WTC11 (cell line): ENCODE data around the gene TAF1B. TPM values are rescaled to one million over a fixed set of nuclear protein-coding genes. Genes with fewer than 3 reads are reported as not detected.
A peak's percentile ranks its signal among the peaks of the same experiment; 100 is the strongest.

Experiments used
- ATAC-seq: fragments of 200-7000 bp; cut with Tn5 transposase; 2 replicates; pipeline ENCODE4 v1.10.0; 2021; ENCODE audit warnings: mild to moderate bottlenecking, moderate library complexity
- CTCF ChIA-PET: fragments of 300-600 bp; sonication (Branson Sonifier 250); formaldehyde crosslinking; loops from one replicate; lab custom pipeline; 2021; ENCODE audit warnings: antibody characterized with exemption; lab: Charles Lee
- POLR2A ChIA-PET: fragments of 350-600 bp; sonication (Branson Sonifier 250); formaldehyde crosslinking; loops from one replicate; lab custom pipeline; 2021; ENCODE audit warnings: antibody characterized with exemption; lab: Charles Lee
- DNase-seq: peaks from one replicate; pipeline ENCODE4 v3.0.0; 2021; ENCODE audit warnings: low spot score
- H3K27ac Mint-ChIP-seq: 2 replicates; pipeline ENCODE4 v1.8.0; 2021; ENCODE audit warnings: mixed read lengths
- H3K27me3 Mint-ChIP-seq: 2 replicates; pipeline ENCODE4 v1.8.0; 2021; ENCODE audit warnings: low read depth, mild to moderate bottlenecking, moderate library complexity, mixed read lengths
- H3K36me3 Mint-ChIP-seq: 2 replicates; pipeline ENCODE4 v1.8.0; 2021; ENCODE audit warnings: mixed read lengths
- H3K4me1 Mint-ChIP-seq: 2 replicates; pipeline ENCODE4 v1.8.0; 2022; ENCODE audit warnings: mixed read lengths
- H3K4me3 Mint-ChIP-seq: 2 replicates; pipeline ENCODE4 v1.8.0; 2021; ENCODE audit warnings: mild to moderate bottlenecking, moderate library complexity, mixed read lengths
- H3K9me3 Mint-ChIP-seq: 2 replicates; pipeline ENCODE4 v1.8.0; 2021; ENCODE audit warnings: mixed read lengths
- CREM ChIP-seq: sonication (generic); formaldehyde crosslinking; IDR thresholded peaks from 2 replicates; pipeline ENCODE4 v1.8.1; 2022; ENCODE audit warnings: mild to moderate bottlenecking, missing genetic modification reagents, moderate library complexity
- ETV6 ChIP-seq: sonication (generic); formaldehyde crosslinking; IDR thresholded peaks from 2 replicates; pipeline ENCODE4 v1.8.1; 2022; ENCODE audit warnings: mild to moderate bottlenecking, missing genetic modification reagents
- GRHL2 ChIP-seq: fragments of 250-450 bp; sonication (Bioruptor Pico); IDR thresholded peaks from 2 replicates; pipeline ENCODE4 v1.8.0; 2022; ENCODE audit warnings: mild to moderate bottlenecking, moderate library complexity; ENCODE audit not compliant: insufficient replicate concordance, severe bottlenecking
- MYBL2 ChIP-seq: sonication (generic); formaldehyde crosslinking; IDR thresholded peaks from 2 replicates; pipeline ENCODE4 v1.8.1; 2023; ENCODE audit warnings: mild to moderate bottlenecking, moderate library complexity, missing genetic modification reagents
- NFE2L1 ChIP-seq: sonication (generic); formaldehyde crosslinking; IDR thresholded peaks from 2 replicates; pipeline ENCODE4 v1.8.1; 2023; ENCODE audit warnings: missing genetic modification reagents
- NR1H2 ChIP-seq: sonication (generic); formaldehyde crosslinking; IDR thresholded peaks from 2 replicates; pipeline ENCODE4 v1.9.0; 2021; ENCODE audit warnings: mild to moderate bottlenecking, moderate library complexity, missing genetic modification reagents
- SP1 ChIP-seq: sonication (generic); formaldehyde crosslinking; conservative IDR thresholded peaks from 2 replicates; pipeline ENCODE4 v1.8.1; 2022; ENCODE audit warnings: missing genetic modification reagents
- TEAD1 ChIP-seq: sonication (generic); formaldehyde crosslinking; IDR thresholded peaks from 2 replicates; pipeline ENCODE4 v1.8.0; 2022; ENCODE audit warnings: mild to moderate bottlenecking, missing genetic modification reagents
- ZNF416 ChIP-seq: fragments of 250-450 bp; sonication (Bioruptor Pico); IDR thresholded peaks from 2 replicates; pipeline ENCODE4 v1.9.0; 2021; ENCODE audit warnings: mild to moderate bottlenecking, inconsistent platforms
- total RNA-seq: library from RNA; stranded (reverse); gene quantifications from 3 replicates; pipeline ENCODE4 v1.2.3, GENCODE V29; 2021
- TF ChIP-seq, protein P1 (sequence below): fragments of 250-450 bp; sonication (Bioruptor Pico); IDR thresholded peaks from 2 replicates; pipeline ENCODE4 v1.9.0; 2021; ENCODE audit warnings: mild to moderate bottlenecking, borderline replicate concordance
- TF ChIP-seq, protein P2 (sequence below): sonication (generic); formaldehyde crosslinking; IDR thresholded peaks from 2 replicates; pipeline ENCODE4 v1.8.1; 2023; ENCODE audit warnings: mild to moderate bottlenecking, missing genetic modification reagents
- TF ChIP-seq, protein P3 (sequence below): sonication (generic); formaldehyde crosslinking; IDR thresholded peaks from 2 replicates; pipeline ENCODE4 v1.8.1; 2022; ENCODE audit warnings: low read depth, mild to moderate bottlenecking, moderate library complexity, missing genetic modification reagents, borderline replicate concordance
- TF ChIP-seq, protein P4 (sequence below): sonication (generic); formaldehyde crosslinking; IDR thresholded peaks from 2 replicates; pipeline ENCODE4 v1.8.1; 2023; ENCODE audit warnings: mild to moderate bottlenecking, moderate library complexity, missing genetic modification reagents
- TF ChIP-seq, protein P5 (sequence below): sonication (generic); formaldehyde crosslinking; IDR thresholded peaks from 2 replicates; pipeline ENCODE4 v1.8.1; 2022; ENCODE audit warnings: missing genetic modification reagents, borderline replicate concordance
- TF ChIP-seq, protein P6 (sequence below): sonication (generic); formaldehyde crosslinking; IDR thresholded peaks from 2 replicates; pipeline ENCODE4 v1.8.1; 2023; ENCODE audit warnings: mild to moderate bottlenecking, missing genetic modification reagents, moderate library complexity
- TF ChIP-seq, protein P7 (sequence below): sonication (generic); formaldehyde crosslinking; IDR thresholded peaks from 2 replicates; pipeline ENCODE4 v1.8.1; 2022; ENCODE audit warnings: mild to moderate bottlenecking, missing genetic modification reagents, moderate library complexity, borderline replicate concordance
- TF ChIP-seq, protein P8 (sequence below): sonication (generic); formaldehyde crosslinking; IDR thresholded peaks from 2 replicates; pipeline ENCODE4 v1.8.1; 2022; ENCODE audit warnings: low read depth, missing genetic modification reagents, borderline replicate concordance

The TAF1B gene
- total RNA-seq, 1 experiment from 2014 or later = 28.8 TPM

DNA sequence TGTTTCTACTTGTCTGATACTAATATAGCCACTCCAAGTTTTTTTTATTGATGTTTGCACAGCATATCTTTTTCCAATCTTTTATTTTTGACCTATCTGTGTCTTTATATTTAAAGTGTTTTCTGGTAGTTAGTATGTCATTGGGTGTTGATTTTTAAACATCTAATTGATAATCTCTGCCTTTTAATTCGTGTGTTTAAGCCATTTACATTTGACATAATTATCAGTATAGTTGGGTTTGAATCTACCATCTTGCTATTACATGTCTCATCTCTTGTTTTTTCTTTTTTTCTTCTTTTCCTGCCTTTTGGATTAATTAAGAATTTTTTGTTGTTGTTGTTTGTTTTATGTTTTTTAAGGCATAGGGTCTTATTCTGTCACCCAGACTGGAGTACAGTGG, 44.2 kb downstream of the TAF1B start (continued):
- TF ChIP-seq, protein P1, sequence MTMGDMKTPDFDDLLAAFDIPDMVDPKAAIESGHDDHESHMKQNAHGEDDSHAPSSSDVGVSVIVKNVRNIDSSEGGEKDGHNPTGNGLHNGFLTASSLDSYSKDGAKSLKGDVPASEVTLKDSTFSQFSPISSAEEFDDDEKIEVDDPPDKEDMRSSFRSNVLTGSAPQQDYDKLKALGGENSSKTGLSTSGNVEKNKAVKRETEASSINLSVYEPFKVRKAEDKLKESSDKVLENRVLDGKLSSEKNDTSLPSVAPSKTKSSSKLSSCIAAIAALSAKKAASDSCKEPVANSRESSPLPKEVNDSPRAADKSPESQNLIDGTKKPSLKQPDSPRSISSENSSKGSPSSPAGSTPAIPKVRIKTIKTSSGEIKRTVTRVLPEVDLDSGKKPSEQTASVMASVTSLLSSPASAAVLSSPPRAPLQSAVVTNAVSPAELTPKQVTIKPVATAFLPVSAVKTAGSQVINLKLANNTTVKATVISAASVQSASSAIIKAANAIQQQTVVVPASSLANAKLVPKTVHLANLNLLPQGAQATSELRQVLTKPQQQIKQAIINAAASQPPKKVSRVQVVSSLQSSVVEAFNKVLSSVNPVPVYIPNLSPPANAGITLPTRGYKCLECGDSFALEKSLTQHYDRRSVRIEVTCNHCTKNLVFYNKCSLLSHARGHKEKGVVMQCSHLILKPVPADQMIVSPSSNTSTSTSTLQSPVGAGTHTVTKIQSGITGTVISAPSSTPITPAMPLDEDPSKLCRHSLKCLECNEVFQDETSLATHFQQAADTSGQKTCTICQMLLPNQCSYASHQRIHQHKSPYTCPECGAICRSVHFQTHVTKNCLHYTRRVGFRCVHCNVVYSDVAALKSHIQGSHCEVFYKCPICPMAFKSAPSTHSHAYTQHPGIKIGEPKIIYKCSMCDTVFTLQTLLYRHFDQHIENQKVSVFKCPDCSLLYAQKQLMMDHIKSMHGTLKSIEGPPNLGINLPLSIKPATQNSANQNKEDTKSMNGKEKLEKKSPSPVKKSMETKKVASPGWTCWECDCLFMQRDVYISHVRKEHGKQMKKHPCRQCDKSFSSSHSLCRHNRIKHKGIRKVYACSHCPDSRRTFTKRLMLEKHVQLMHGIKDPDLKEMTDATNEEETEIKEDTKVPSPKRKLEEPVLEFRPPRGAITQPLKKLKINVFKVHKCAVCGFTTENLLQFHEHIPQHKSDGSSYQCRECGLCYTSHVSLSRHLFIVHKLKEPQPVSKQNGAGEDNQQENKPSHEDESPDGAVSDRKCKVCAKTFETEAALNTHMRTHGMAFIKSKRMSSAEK = no peak
- TF ChIP-seq ZNF416 (CRISPR knock-in tag) (no peak), MYBL2 (CRISPR knock-in tag) (no peak)

DNA sequence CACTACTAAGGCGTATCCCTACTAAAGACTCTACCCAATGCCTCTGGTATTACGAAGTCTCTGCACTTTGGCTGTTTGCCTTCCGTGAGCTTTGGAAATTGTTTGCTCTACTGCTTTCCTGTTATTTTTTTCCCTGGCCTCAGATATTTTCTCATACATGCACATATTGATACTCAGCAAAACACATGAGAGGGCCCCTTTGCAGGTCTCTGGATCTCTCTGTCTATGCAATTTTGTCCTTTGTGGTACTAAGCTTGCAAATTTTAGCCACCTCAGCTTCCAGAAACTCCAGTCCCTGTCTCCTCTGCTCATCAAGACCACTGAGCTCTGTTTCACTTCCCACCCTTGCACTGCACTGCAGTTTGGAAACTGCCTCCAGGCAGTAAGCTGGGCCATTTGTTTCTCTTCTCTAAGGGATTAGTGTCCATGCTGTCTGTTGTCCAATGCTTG, 46.6 kb downstream of the TAF1B start:
- ATAC-seq = no peak
- Mint-ChIP-seq H3K4me3 (no peak overlapping the region), H3K27ac (peak overlapping the region; percentile 25; the same call in 1 of the 2 replicates), H3K27me3 (no peaks in the 10 kb centered on the region), H3K9me3 (peaks cover 20% of the 10 kb centered on the region), H3K4me1 (peaks cover 8% of the 10 kb centered on the region; the same call in 1 of the 2 replicates), H3K36me3 (peaks cover 36% of the 10 kb centered on the region)
- CTCF ChIA-PET = interaction anchor here (1.4 to 1.6 kb wide), 2 partner anchors 94 to 207 kb away, joined by 3 to 8 read pairs; no protein-coding TSS in a partner anchor
- TF ChIP-seq, protein P2, sequence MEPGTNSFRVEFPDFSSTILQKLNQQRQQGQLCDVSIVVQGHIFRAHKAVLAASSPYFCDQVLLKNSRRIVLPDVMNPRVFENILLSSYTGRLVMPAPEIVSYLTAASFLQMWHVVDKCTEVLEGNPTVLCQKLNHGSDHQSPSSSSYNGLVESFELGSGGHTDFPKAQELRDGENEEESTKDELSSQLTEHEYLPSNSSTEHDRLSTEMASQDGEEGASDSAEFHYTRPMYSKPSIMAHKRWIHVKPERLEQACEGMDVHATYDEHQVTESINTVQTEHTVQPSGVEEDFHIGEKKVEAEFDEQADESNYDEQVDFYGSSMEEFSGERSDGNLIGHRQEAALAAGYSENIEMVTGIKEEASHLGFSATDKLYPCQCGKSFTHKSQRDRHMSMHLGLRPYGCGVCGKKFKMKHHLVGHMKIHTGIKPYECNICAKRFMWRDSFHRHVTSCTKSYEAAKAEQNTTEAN (CRISPR knock-in tag) = no peak
- TF ChIP-seq MYBL2 (CRISPR knock-in tag) (no peak), TEAD1 (CRISPR knock-in tag) (no peak), NR1H2 (no peak), GRHL2 (CRISPR knock-in tag) (no peak), NFE2L1 (CRISPR knock-in tag) (no peak), SP1 (no peak)
- TF ChIP-seq, protein P3, sequence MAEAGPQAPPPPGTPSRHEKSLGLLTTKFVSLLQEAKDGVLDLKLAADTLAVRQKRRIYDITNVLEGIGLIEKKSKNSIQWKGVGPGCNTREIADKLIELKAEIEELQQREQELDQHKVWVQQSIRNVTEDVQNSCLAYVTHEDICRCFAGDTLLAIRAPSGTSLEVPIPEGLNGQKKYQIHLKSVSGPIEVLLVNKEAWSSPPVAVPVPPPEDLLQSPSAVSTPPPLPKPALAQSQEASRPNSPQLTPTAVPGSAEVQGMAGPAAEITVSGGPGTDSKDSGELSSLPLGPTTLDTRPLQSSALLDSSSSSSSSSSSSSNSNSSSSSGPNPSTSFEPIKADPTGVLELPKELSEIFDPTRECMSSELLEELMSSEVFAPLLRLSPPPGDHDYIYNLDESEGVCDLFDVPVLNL (CRISPR knock-in tag) = no peak
- TF ChIP-seq, protein P4, sequence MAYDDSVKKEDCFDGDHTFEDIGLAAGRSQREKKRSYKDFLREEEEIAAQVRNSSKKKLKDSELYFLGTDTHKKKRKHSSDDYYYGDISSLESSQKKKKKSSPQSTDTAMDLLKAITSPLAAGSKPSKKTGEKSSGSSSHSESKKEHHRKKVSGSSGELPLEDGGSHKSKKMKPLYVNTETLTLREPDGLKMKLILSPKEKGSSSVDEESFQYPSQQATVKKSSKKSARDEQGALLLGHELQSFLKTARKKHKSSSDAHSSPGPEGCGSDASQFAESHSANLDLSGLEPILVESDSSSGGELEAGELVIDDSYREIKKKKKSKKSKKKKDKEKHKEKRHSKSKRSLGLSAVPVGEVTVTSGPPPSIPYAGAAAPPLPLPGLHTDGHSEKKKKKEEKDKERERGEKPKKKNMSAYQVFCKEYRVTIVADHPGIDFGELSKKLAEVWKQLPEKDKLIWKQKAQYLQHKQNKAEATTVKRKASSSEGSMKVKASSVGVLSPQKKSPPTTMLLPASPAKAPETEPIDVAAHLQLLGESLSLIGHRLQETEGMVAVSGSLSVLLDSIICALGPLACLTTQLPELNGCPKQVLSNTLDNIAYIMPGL (CRISPR knock-in tag) = no peak
- TF ChIP-seq, protein P5, sequence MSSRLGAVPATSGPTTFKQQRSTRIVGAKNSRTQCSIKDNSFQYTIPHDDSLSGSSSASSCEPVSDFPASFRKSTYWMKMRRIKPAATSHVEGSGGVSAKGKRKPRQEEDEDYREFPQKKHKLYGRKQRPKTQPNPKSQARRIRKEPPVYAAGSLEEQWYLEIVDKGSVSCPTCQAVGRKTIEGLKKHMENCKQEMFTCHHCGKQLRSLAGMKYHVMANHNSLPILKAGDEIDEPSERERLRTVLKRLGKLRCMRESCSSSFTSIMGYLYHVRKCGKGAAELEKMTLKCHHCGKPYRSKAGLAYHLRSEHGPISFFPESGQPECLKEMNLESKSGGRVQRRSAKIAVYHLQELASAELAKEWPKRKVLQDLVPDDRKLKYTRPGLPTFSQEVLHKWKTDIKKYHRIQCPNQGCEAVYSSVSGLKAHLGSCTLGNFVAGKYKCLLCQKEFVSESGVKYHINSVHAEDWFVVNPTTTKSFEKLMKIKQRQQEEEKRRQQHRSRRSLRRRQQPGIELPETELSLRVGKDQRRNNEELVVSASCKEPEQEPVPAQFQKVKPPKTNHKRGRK (CRISPR knock-in tag) = no peak
- DNase-seq = no peak
- POLR2A ChIA-PET = no interaction called here

DNA sequence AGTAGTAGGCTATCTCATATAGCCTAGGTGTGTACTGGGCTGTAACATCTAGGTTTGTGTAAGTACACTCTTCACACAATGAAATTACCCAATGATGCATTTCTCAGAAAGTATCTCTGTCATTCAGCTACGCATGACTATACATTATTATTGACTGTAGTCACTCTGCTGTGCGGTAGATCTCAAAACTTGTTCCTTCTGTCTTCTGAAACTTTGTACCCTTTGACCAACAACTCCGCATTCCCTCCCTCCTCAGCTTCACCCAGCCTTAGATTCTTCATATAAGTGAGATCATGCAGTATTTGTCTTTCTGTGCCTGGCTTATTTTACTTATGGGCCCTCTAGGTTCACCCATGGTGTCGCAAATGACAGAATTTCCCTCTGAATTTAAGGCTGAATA, 49.0 kb downstream of the TAF1B start:
- H3K36me3 Mint-ChIP-seq = peaks cover 12% of the 10 kb centered on the region
- peaks cover 11% of the 10 kb centered on the region for H3K9me3 Mint-ChIP-seq
- TF ChIP-seq, protein P6, sequence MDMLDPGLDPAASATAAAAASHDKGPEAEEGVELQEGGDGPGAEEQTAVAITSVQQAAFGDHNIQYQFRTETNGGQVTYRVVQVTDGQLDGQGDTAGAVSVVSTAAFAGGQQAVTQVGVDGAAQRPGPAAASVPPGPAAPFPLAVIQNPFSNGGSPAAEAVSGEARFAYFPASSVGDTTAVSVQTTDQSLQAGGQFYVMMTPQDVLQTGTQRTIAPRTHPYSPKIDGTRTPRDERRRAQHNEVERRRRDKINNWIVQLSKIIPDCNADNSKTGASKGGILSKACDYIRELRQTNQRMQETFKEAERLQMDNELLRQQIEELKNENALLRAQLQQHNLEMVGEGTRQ (CRISPR knock-in tag) = no peak
- TF ChIP-seq, protein P7, sequence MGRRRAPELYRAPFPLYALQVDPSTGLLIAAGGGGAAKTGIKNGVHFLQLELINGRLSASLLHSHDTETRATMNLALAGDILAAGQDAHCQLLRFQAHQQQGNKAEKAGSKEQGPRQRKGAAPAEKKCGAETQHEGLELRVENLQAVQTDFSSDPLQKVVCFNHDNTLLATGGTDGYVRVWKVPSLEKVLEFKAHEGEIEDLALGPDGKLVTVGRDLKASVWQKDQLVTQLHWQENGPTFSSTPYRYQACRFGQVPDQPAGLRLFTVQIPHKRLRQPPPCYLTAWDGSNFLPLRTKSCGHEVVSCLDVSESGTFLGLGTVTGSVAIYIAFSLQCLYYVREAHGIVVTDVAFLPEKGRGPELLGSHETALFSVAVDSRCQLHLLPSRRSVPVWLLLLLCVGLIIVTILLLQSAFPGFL = no peak
- TF ChIP-seq ETV6 (CRISPR knock-in tag) = no peak
- no peak for TF ChIP-seq ZNF416 (CRISPR knock-in tag)
- no peak for TF ChIP-seq CREM
- TF ChIP-seq, protein P8, sequence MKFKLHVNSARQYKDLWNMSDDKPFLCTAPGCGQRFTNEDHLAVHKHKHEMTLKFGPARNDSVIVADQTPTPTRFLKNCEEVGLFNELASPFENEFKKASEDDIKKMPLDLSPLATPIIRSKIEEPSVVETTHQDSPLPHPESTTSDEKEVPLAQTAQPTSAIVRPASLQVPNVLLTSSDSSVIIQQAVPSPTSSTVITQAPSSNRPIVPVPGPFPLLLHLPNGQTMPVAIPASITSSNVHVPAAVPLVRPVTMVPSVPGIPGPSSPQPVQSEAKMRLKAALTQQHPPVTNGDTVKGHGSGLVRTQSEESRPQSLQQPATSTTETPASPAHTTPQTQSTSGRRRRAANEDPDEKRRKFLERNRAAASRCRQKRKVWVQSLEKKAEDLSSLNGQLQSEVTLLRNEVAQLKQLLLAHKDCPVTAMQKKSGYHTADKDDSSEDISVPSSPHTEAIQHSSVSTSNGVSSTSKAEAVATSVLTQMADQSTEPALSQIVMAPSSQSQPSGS (CRISPR knock-in tag) = no peak
- H3K4me1 Mint-ChIP-seq = peaks cover 26% of the 10 kb centered on the region
- DNase-seq = no peak
- no peaks in the 10 kb centered on the region for H3K27me3 Mint-ChIP-seq
- H3K27ac Mint-ChIP-seq = no peak overlapping the region
- ATAC-seq = no peak
- ChIA-PET CTCF (no interaction called here), POLR2A (no interaction called here)
- H3K4me3 Mint-ChIP-seq = no peak overlapping the region
